Activated CD4-positive, alpha-beta T cell treated with anti-CD3 and anti-CD28 coated beads, Interleukin-2, amount 50 U/mL, for 1 hour (primary cell): Measurements from ENCODE around the gene ASIC4.
A peak's percentile ranks its signal among the peaks of the same experiment; 100 is the strongest.

Experiments used
- DNase-seq: peaks from one replicate; pipeline ENCODE4 v3.0.0-alpha.2; 2020

ASIC4 gene

GRCh38 chr2:219514196-219514761, at the start of gene ASIC4:
TSS of gene ASIC4 (plus strand) at chr2:219514482. CDS start at chr2:219514725, 243 bp downstream.
- no peak for DNase-seq

- no peak for DNase-seq
Measured at GRCh38 chr2:219465659-219466561, 48.4 kb upstream of the ASIC4 start.

GRCh38 chr2:219466816-219467735, 47.2 kb upstream of the ASIC4 start:
- no peak for DNase-seq

- no peak for DNase-seq
Measured at GRCh38 chr2:219467736-219468075, 46.6 kb upstream of the ASIC4 start.

DNA sequence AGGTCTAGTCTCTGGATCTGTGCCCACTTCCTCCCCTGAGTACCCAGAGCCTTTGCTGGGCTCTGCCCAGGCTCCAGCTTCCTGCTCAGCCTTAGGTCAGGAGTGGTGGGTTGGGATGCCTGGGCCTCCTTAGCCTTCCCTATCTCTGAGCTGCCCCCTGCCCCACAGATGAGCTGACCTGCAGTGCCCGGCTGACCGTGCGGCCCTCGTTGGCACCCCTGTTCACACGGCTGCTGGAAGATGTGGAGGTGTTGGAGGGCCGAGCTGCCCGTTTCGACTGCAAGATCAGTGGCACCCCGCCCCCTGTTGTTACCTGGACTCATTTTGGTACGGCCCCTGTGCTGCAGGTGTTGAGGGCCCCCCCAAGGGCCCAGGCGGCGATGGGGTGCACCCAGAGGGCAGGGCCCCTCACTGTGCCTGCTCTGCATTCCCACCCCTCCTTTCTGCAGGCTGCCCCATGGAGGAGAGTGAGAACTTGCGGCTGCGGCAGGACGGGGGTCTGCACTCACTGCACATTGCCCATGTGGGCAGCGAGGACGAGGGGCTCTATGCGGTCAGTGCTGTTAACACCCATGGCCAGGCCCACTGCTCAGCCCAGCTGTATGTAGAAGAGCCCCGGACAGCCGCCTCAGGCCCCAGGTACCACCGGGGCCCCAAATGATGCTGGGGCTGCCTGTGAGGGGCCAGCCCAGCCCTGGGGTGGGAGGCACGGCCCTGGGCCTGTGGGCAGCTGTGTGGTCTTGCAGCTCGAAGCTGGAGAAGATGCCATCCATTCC, 45.7 kb upstream of the ASIC4 start:
- no peak for DNase-seq

DNA sequence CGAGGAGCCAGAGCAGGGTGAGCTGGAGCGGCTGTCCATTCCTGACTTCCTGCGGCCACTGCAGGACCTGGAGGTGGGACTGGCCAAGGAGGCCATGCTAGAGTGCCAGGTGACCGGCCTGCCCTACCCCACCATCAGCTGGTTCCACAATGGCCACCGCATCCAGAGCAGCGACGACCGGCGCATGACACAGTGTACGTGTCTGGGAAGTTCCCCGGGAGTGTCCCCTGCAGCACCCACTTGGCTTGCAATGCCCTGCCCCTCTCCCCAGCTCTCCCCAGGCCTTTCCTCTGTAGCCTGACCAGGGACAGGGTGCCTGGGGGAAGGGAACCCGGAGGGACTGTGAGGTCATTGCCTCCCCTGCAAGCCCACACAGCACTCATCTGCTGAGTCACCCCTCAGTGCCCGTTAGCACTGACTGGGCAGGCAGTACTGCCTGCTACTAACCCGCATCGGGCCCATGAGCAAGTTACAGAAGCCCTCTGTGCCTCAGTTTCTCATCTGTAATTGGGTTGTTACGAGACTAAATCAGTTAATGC, 45.0 kb upstream of the ASIC4 start:
- no peak for DNase-seq

- DNase-seq: no peak
Measured at GRCh38 chr2:219470429-219470828, 43.9 kb upstream of the ASIC4 start.

DNA sequence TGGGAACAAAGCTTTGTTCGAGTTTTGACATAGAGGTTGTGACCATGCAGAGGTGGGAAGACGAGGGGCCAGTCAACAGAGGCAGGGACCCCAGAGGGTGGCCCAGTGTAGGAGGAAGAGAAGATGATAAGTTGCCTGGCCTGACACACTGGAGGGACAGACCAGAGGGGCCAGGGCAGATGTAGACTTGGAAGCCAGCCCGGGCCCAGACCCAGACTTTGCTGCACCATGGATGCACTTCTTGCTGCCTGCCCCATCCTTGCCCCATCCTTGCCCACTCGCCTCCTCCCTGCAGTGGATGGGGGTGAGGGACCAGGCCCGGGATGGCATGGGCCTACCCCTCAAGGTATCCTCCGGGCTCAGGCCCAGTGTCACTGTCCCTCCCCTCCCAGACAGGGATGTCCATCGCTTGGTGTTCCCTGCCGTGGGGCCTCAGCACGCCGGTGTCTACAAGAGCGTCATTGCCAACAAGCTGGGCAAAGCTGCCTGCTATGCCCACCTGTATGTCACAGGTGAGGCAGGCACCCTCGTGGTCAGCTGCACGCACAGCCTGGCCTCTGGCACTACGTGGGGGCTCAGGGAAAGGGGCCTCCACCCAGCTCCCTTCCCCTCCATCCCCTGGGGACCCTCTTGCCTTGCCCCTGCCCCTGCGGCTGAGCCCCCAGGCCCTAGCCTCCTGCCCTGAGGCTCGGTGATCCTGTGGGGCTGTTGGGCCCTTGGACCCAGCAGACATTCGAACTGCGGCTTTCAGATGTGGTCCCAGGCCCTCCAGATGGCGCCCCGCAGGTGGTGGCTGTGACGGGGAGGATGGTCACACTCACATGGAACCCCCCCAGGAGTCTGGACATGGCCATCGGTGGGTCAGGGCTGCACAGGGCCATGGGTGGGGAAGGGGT, 42.6 kb upstream of the ASIC4 start:
- no peak for DNase-seq

- no peak for DNase-seq
Measured at GRCh38 chr2:219472629-219473187, 41.6 kb upstream of the ASIC4 start.

DNA sequence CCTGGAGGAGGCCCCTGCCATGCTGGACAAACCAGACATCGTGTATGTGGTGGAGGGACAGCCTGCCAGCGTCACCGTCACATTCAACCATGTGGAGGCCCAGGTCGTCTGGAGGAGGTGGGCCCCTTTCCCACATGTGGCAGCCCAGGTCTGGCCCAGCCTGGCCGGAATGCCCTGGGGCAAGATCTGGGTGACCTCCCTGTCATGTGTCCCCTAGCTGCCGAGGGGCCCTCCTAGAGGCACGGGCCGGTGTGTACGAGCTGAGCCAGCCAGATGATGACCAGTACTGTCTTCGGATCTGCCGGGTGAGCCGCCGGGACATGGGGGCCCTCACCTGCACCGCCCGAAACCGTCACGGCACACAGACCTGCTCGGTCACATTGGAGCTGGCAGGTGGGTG, 40.8 kb upstream of the ASIC4 start:
- no peak for DNase-seq

DNA sequence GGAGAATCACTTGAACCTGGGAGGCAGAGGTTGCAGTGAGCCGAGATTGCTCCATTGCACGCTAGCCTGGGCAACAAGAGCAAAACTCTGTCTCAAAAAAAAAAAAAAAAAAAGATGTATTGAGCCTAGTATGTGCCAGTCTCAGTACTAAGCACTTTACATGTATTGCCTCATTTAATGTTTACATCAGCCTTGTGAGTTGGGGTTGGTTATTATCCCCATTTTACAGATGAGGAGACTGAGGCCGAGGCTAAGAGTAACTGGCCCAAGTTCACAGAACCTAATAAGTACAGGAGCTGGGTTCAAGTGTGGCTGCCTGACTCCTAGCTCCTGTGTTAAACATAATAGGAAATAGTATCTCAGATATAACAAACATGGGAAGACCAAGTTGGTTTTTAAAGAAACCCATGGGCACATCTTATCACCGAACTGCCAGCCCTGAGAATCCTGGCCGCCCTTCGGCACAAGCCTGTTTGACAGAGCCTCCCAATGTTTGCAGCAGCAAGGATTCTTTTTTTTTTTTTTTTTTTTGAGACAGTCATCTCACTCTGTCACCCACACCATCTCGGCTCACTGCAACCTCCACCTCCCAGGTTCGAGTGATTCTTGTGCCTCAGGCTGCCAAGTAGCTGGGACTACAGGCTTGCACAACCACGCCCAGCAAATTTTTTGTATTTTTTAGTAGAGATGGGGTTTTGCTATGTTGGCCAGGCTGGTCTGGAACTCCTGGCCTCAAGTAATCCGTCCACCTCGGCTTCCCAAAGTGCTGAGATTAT, 39.8 kb upstream of the ASIC4 start:
- no peak for DNase-seq

DNA sequence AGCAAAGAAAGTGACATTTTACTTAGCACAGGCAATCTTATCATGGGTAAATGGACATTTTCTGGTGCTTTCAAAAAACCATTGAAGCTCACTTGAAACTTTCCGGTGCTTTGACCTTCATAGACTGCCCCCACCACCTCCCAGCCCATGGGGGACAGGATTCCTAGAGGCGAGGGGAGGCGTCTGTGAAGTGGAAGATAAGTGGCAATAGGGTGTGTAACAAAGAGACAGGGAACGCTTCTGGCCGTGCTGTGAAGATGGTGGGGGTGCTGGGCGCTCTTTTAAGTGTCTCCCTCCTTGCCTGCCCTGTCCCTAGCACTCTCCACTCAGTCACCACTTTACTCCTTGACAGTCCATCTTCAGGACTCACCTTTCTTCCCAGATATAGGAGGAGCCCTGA, 39.0 kb upstream of the ASIC4 start:
- DNase-seq: no peak

DNA sequence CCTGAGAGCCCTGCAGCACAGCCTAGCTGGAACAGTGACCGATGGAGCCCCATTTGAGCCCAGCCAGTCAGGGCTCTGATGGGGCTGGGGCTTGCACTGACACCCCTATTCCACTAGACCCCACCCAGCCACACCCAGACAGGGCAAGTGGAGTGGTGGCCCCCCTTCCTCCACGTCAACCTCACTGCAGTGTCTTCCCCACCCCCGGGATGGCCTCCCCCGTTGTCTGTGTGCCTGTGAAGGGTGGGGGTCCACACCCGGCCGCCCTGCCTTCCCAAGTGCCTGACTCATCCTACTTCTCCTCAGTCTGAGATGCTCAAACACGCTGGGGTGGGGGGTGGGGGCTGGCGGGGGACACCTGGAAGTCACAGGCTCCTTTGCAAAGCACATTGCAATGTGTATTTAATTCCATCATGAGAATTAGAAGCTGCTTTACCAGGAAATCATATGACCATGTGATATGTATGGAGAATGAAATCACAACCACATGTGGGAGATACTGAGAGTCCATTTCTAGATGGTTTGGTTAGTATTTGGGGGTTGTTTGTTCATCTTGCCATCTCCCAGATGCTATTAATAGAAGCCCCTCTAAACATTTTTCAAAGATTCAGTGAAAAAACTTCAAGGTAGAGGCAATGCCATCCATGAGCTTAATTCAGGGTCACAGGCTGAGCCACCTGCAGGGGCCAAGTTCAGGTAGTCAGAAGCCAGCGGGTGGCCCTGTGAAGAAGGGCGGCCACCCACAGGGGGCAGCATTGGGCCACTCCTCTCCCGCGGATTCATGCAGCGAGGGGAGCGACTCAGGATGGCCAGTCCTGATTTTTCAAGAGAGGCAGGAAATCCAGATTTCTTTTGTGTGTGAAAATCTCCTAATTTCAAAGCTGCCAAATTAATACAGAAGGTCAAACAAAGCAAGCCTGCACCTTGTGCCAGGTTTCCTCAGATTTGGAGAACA, 38.3 kb upstream of the ASIC4 start:
- peak; percentile 59 for DNase-seq

DNA sequence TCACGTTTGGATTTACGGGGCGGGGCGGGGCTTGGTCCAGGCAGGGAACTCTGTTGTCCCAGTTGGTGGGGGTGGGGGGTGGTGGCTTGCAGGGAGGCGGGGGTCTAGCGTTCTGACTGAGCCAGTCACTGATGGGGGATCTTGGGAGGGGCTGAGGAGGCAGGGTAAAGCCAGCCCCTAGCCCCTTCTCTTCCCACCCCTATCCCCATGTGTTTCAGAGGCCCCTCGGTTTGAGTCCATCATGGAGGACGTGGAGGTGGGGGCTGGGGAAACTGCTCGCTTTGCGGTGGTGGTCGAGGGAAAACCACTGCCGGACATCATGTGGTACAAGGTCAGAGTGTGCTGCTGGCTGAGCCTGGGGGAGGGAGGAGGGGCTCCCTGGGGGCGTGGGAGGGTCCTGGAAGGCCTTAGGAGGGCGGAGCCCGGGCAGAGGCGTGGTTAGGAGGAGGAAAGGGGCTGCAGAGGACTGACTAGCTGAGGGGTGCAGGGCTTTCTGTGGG, 37.6 kb upstream of the ASIC4 start:
- DNase-seq: no peak

GRCh38 chr2:219477179-219477578, 37.1 kb upstream of the ASIC4 start:
- no peak for DNase-seq

DNA sequence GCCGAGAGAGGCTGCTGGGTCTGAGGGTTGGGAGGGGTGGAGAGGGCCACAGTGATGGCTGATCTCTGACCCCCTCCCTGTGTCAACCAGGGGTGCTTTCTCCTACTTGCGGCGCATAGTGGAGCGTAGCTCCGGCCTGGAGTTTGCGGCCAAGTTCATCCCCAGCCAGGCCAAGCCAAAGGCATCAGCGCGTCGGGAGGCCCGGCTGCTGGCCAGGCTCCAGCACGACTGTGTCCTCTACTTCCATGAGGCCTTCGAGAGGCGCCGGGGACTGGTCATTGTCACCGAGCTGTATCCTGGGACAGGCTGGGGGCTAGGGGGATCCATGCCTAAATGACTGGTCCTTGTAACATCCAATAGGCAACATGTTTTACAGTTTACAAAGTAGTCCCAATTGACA, 36.5 kb upstream of the ASIC4 start:
- DNase-seq: no peak

GRCh38 chr2:219478916-219479315, 35.4 kb upstream of the ASIC4 start:
- no peak for DNase-seq

DNA sequence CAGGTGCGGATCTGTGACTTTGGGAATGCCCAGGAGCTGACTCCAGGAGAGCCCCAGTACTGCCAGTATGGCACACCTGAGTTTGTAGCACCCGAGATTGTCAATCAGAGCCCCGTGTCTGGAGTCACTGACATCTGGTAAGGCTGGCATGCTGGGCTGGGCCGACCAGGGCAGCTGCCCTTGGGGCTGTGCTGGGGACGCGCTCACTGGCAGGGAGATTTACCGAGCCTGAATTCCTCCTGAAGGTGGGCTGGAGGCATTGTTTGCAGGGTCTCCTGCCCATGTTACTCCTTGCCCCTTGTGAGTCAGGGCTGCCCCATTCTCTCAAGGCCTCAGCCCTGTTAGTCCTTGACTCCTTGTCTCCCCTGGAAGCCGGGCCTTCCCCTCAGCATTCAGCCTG, 34.3 kb upstream of the ASIC4 start:
- no peak for DNase-seq
